GDM1 (cell line): ENCODE results near the gene CHEK2.
"Not testable (repeated sequence)": the region's sequence is repeated elsewhere in the genome, so short reads cannot be mapped to it uniquely, and the experiment has no call there.

Experiments used
- DNase-seq: peaks from one replicate; lab custom pipeline; 2025; lab: John Stamatoyannopoulos, UW

Gene CHEK2

DNA sequence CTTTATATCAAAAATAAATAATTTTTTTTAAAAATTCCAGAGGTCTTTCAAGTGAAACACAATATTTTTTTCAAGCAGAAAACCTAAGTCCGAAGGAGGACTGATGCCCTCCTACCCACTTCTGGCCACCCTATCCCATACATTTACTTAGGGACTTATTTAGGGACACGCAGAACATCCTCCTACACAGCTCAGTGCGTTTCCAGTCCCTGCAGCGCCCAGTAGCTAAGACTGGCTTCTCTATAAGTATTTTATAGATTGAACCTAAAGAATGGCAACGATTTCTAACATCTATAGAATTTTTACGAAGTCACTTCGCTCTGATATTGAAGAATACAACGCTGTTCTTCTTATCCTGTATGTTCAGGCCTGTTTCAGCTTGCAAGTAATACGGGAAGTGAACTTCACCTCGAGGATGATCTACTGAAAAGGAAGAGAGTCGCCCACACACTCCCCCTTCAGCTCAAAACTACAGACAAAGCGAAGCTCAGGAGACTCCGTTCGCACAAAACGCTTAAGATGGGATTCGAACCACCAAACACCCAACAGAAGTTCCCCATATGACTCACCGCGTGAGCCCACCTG is 328 bp downstream of the CHEK2 start:
- DNase-seq, result no peak

DNA sequence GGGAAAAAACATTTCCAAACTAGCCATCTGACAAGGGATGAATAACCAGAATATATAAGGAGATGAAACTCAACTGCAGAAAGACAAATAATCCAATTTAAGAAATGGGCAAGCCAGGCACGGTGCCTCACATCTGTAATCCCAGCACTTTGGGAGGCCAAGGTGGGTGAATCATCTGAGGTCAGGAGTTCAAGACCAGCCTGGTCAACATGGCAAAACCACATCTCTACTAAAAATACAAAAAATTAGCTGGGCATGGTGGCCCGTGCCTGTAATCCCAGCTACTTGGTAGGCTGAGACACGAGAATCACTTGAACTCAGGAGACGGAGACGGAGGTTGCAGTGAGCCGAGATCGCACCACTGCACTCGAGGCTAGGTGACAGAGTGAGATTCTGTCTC is 2.7 kb downstream of the CHEK2 start:
- not testable (repeated sequence) for DNase-seq

DNA sequence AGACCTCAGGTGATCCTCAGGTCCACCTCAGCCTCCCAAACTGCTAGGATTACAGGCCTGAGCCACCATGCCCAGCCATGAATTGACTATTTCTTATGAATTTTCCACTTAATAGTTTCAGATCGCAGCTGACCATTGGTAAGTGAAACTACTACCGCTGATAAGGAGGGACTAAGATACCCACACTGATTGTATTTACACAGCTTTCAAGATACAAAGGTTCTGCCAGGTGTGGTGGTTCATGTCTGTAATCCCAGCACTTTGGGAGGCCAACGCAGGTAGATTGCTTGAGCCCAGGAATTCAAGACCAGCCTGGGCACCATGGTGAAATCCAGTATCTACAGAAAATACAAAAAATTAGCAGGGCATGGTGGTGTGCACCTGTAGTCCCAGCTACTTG is 3.9 kb downstream of the CHEK2 start:
- DNase-seq, result no peak

DNA sequence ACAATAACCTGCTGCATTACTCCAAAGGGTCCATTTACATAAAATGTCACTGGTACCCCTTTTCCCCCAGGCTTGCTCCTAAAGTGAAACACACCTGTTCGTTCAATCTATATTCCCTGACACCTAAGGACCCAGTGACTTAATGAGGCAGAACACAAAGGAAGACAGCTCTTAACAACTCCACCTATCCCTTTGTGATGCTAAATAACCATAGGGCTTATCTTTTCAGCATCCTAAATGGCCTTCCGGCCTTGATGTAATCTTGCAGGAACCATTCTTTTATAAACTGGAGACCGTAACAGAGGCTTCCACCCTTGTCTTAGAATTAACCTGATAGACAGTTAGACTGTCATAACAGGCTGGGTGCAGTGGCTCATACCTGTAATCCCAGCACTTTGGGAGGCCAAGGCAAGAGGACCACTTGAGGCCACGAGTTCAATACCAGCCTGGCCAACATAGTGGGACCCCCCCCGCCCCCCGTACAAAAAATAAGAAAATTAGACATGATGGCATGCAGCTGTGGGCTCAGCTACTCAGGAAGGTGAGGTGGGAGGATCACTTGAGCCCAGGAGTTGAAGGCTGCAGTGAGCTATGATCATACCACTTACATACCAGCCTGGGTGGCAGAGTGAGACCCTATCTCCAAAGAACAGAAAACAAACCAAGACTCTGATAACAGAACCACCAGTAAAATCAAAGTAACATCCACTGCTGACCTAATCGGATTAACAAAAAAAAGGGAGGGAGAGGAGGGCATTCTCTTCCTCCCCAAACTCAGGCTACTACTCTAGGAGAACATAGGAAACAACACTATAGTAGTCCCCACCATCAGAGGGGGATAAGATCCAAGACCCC is 5.1 kb downstream of the CHEK2 start:
- no peak for DNase-seq

DNA sequence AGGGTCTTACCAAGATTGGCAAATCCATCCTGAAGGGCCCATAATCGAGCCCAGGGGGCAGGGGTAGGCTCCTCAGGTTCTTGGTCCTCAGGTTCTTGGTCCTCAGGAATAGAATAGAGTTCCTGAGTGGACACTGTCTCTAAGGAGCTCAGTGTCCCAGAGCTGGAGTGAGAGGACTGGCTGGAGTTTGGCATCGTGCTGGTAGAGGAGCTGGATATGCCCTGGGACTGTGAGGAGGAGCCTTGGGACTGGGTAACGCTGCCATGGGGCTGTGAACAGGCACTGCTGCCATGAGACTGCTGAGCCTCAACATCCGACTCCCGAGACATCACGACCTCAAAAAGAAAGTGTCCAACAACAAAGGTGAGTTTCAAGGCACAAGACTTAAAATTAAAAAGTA is 7.2 kb downstream of the CHEK2 start:
- DNase-seq, result no peak

DNA sequence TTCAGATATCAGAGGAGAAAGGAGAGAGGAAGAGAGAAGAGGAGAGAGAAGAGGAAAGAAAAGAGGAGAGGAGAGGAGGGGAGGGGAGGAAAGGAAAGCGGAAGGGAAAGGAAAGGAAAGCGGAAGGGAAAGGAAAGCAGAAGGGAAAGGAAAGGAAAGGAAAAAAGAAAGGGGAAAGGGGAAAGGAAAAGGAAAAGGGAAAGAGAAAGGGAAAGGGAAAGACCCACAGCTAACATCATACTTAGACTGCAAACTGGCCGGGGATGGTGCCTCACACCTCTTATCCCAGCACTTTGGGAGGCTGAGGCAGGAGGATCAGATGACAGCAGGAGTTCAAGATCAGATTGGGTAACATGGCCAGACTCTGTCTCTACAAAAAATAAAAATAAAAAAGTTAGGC is 11.4 kb downstream of the CHEK2 start:
- no peak for DNase-seq

DNA sequence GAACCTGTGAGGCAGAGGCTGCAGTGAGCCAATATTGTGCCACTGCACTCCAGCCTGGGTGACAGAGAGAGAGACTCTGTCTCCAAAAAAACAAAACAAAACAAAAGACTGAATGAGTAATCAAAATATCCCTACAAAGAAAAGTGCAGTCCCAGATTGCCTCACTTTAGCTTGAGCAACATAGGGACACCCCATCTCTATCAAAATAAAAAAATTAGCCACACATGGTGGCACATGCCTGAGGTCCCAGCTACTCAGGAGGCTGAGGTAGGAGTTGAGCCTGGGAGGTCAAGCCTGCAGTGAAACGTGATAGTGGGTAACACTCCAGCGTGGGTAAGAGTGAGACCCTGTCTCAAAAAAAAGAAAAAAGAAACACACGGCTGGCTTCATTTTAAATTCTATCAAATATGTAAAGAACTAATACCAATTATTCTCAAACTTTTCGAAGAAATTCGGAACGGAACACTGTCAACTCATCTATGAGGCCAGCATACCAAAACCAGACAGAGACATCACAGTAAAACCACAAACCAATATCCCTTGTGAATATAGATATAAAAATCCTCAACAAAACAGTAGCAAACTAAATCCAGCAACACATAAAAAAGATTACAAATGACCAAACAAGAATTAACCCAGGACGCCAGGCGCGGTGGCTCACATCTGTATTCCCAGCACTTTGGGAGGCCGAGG is 12.9 kb downstream of the CHEK2 start:
- DNase-seq, result no peak

DNA sequence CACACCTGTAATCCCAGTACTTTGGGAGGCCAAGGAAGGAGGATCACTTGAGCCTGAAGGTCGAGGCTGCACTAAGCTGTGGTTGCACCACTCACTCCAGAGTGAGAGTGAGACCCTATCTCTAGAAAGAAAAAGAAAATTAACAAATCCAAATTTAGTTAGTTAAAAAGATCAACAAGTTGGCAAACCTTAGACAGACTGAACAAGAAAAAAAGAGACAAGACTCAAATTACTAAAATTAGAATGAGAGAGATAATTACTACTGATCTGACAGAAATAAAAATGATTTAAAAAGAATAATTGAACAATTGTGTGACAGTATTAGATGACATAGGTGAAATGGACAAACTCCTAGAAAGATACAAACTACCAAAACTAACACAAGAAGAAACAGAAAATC is 13.6 kb downstream of the CHEK2 start:
- DNase-seq, result no peak

DNA sequence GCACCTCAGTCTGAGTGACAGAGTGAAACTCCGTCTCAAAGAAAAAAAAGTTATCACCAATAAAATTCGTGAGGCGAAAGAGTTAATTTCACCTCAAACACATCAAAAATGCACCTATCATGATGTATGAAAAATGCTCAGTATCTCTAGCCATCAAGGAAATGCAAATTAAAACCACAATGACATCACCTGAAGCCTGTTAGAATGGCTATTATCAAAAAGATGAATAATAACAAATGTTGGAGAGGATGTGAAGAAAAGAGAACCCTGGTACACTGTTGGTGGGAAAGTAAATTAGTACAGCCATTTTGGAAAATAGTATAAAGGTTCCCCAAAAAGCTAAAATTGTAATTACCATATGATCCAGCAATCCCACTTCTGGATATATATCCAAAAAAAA is 23.6 kb downstream of the CHEK2 start:
- no peak for DNase-seq

DNA sequence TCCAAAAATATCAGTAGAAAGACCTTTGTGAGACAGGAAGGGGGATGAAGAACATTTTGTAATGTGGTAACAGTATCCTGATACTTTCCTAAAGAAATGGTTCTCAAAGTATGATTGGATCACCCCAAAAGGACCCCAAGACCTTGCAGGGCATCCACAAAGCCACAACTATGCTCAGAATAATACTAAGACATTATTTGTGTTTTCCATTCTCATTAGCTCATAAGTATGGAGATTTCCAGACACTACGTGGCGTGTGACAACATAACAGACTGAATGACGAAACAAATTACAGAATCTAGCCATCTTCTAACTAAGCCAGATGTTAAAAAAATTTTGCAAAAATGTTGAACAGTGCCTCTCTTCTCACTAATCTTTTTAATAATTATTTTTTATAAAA is 24.9 kb downstream of the CHEK2 start:
- DNase-seq, result no peak

DNA sequence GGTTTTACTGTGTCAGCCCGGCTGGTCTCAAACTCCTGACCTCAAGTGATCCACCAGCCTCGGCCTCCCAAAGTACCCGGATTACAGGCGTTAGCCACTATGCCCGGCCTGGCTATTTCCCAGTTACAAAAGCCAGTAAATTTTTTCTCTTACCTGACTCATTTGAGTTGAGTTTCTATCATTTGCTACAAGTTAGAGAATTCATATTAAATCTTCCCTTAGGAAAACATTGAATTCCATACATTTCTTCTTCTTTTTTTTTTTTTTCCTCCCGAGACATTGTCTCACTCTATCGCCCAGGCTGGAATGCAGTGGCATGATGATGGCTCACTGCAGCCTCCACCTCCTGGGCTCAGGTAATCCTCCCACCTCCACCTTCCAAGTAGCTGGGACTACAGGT is 26.0 kb downstream of the CHEK2 start:
- DNase-seq, result no peak

DNA sequence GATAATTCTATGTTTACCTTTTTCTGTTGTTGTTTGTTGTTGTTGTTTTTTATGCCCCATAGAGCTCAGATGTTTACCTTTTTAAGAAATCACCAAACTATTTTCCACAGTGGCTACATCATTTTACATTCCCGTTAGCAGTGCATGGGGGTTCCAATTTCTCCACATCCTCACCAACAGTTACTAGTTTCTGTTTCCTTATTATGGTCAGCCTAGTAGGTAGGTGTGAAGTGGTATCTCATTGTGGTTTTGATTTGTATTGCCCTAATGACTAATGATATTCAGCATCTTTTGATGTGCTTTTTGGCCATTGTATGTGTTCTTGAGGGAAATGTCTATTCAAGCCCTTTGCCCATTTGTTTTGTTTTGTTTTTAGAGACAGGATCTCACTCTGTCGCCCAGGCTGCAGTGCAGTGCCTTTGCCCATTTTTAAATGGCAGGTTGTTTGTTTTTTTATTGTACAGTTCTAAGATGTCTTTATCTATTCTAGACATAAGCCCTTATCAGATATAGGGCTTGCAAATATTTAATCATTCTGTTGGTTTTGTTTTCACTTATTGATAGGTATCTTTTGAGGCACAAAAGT is 27.5 kb downstream of the CHEK2 start:
- DNase-seq, result no peak

DNA sequence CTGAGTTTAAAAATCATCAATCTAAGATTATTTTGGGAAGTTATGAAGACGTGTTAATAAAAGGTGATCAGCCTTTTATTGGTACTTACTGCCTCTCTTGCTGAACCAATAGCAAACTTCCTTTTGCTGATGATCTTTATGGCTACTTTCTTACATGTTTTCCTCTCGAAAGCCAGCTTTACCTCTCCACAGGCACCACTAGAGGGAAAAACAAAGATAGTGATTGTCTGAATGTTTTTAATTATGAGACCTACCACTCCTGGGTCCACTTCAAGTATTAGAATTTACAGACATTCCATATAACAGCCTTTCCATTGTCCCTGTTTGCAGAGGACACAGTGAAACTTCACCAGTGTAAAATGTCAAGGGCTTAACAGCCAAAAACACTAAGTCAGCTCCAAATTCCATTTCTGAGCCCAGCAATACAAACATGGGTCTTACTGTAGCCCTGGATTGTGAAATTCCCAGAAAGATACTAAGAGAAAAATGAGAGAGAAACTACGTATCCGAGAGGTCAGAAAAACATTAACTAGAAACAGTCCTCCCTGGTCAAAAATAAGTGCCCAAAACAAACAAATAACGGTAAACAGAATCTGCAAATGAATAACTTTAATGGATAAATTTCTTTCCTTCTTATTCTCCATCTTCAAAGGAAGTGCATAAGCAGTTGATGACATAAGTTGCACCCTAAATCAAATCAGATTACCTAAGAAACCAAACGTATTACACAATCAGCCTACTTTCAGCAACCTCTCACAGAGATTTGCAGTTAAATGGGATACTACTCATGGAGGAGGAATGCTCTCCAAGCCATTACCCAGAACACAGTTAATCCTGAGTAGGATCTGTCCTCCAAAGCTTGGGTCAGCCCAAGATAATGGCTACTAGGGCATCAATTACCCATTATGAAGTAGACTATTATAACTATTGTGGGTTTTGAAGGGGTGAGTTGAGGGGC is 29.5 kb downstream of the CHEK2 start:
- DNase-seq, result no peak

DNA sequence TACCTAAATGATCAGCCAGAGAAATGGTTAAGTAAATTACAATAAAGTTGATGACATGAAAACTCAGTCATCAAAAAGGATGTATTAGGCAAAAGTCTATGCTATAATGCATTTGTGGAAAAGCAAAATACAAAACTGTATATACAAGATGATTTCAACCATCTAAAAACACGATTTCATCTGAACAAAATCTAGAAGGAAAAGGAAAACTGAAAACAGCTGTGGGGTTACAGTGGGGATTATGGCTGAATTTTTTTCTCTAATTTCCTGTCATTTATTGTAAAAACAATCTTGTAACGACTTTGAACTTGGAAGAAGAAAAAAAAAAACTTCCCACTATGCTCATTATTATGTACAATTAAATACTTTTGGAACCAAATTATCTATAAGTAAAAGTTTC is 30.3 kb downstream of the CHEK2 start:
- DNase-seq, result no peak

DNA sequence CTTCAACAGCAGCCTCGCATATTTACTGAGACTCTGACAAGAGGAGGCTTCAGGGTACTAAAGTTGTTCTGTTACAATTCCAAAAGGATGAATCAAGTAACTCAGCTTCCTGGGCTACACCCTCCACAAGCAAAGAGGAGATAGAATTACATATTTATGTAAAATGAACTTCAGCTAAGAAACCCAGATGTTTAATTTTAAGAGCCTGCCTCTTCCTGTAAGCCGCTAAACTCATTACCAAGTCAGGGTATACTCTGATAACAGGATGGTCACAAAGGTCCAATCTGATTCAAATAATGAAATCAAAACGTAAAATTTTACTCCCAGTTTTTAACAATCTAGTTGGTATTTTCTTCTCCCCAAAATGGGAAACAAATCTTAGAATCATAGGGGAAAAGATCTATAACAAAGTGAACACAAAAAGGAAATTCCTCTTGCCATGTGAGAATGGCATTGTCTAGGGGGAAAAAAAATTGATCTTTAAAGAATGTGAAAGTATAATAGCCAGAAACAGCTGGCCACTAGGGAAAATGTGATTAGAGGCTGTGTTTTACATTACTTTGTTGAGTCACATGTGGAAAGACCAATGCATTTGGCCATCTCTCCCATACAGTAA is 30.9 kb downstream of the CHEK2 start:
- no peak for DNase-seq

DNA sequence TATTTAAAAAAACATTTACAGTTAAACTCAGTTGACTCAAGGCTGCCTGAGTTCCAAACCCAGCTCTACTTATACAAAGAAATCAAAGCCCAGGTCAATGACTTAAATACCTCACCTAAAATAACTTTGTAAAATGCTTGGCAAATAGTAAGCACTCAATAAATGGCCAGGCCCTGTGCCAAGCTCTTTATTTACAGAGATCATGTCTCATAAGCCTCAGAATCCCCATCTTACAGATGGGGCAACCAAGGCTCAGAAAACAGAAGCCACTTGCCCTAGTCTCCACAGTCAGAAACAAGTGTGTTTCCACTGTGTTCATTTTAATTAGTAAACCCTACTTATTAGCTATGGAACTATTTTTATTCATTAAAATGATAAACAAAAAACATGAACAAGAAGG is 31.5 kb downstream of the CHEK2 start:
- DNase-seq, result no peak

DNA sequence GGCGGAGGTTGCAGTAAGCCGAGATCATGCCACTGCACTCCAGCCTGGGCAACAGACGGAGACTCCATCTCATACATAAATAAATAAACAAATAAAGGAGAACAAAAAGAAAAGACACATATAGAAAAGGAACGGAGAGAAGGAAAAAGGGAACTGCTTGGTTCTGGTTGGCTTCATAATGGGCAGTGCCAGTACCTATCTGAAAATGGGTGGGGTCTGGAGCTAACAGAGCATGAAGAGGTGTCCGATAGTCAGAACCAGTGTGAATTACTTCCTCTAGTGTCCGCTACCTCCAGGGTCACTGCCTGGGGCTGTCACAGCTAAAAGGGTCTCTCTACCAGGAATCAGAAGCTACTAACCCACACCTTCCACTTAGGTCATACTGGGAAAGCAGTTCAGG is 34.8 kb downstream of the CHEK2 start:
- DNase-seq, result no peak

DNA sequence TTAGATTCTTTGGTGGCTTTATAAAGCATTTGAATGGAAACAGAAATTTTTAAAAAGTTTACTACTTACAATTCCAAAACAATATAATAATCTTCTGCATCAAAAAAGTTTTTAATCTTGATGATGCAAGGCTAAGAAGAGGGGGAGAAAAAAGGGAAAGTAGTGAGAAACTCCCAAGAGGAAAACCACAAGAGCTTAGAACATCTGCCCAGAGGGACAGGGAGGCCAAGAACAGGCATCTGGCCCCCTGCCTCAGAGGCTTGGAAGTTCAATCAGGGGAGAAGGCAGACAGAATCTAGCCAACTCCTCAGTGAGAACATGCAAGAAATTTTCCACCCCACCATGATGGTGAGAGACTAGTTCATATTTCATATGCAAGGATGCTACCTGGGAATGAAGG is 38.2 kb downstream of the CHEK2 start:
- no peak for DNase-seq

DNA sequence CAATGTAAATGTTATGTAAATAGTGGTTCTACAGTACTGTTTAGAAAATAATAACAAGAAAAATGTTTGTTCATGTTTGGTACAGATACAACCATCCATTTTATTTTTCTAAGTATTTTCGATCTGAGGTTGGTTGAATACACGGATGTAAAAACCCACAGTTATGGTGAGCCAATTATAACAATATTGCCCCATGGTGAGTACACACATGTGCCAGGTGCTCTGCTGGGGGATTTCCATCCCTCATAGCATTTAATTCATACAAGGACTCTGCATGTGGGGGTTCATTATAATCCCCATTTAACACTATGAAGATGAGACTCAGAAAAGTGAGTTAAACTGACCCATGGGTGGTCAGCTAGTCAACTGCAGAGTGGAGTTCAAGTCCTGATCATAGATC is 38.7 kb downstream of the CHEK2 start:
- no peak for DNase-seq

DNA sequence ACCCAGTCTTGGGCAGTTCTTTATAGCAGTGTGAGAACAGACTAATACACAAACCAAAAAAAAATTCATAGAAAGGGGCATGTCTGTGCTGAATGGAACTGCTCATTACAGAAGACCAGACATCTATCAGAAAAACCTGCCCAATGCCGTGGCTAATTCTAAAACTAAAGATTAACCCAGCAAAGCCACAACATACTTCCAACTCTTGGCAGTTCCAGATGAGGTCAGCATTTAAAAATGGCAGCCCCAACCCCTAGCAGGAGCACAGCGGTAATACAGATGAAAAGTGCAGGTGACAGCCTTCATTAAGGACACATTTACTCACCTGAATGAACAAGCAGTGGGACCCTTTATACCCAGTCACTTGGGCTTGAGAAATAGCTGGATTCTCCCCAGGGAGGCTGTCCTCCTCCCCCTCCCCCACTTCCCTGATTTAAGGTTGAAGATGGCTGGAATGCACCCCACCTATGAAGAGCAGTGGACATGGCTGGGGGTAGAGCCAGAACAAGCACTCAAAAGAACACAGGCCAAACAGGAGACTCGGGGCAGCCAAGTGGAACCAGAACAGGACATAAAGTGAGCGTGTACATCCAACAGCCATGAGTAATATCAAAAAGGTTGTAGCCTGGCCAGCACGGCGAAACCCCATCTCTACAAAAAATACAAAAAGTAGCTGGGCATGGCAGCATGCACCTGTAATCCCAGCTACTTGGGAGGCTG is 48.4 kb downstream of the CHEK2 start:
- DNase-seq, result not testable (repeated sequence)

DNA sequence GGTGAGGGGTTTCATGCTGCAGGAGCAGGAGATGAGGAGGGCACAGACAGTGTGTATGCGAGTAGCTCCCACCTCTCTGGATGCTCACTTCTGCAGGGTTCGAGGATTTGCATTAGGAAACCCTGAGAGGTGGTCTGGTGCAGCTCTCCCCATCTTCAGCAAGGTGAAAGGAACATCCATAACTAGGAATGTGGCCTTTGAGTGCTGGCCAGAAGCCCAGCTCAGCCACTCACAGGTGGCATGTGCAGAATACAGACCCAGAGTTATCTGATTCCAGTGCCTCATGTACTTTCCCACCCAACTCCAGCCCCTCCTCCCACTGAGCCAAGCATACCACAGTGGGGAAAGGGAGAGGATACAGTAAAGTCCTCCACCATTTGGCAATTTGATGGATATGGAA is 51.8 kb downstream of the CHEK2 start:
- not testable (repeated sequence) for DNase-seq
